NCI-H2196 treated with DMSO at 0.1 percent for 48 hours (cell line): ENCODE results near the gene CXCL16.
"Not testable (repeated sequence)": the region's sequence is repeated elsewhere in the genome, so short reads cannot be mapped to it uniquely, and the experiment has no call there.

Experiments
- DNase-seq: peaks from one replicate; lab custom pipeline; 2025; ENCODE audit not compliant: unreplicated experiment; lab: John Stamatoyannopoulos, UW

The CXCL16 gene

DNA sequence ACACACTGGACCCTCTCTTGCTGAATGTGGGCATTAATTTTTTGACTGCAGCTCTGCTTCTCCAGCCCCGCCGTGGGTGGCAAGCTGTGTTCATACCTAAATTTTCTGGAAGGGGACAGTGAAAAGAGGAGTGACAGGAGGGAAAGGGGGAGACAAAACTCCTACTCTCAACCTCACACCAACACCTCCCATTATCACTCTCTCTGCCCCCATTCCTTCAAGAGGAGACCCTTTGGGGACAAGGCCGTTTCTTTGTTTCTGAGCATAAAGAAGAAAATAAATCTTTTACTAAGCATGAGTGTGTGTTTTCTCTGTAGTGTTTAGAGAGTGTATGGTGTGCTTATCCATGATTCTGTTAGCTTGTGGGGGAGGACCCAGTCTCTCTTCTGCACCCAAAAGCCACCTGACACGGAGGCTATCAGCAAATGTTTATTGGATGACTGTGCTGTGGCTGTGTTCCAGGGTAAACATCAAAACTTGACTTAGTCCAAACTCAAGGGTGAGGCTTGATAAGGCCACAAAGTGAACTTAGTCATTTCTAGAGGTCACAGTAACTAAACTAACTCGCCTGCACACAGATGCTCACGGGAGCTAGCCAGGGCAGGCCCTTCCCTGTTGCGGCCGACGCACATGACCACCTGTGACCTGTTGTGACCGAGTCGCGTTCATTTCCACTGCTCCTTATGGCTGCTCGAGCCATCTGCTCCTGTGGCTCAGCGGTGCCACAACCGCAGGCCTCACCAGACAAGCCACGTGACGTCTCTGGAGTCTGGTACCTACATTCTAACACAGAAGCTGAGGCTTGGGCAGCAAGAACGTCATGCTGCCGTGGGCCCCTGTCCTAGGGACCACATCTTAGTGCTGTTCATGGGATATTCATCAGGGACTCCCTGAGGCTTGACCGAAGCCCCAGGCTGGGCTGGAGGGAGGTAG, 18.3 kb downstream of the CXCL16 start:
- no peak for DNase-seq

- no peak for DNase-seq
These were observed 18.9 kb downstream of the CXCL16 start for GRCh38 chr17:4720787-4721186.

DNA sequence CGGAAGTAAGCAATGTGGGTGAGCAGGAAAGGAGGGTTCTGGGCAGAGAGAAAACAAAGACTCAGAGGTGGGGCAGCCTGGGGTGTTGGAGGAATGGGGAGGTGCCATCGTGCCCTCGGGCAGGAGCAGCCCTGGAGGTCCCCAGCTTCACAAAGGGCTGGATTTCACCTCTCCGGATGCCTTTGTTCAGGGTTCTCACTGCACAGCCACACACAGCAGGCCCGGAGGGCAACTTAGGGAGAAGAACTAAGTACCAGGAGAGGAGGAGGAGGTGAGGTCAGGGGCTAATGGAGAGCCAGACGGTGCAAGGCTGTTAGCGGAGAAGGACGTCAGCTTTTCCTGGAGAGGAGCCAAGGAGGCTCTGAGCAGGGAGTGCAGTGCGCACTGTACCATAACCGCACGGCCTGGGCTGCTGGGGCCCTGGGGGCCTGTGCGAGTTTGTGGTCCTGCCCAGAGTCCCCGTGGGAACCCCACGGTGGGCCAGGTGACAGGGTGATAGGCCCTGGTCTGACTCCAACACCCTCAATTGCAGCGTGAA, 20.0 kb downstream of the CXCL16 start:
- no peak for DNase-seq

DNA sequence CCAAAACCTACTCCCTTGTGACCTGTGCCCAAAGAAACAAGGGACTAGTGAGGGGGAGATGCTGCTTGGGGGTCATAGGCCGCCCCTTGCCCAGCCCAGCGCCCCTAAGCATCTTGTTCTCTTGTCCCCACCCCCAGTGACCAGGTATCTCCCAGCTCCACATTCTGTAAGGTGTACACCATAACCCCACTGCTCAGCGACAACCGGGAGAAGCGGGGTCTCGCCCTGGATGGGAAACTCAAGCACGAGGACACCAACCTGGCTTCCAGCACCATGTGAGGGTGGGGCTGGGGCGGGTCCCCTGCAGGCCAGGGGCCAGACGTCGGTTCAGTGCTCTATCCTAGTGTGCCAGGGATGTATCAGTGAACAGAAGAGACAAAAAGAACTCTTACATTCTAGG, 20.6 kb downstream of the CXCL16 start:
- no peak for DNase-seq

GRCh38 chr17:4718276-4718675, 21.5 kb downstream of the CXCL16 start:
- no peak for DNase-seq

- no peak for DNase-seq
These were observed 21.9 kb downstream of the CXCL16 start for GRCh38 chr17:4717791-4718190.

DNA sequence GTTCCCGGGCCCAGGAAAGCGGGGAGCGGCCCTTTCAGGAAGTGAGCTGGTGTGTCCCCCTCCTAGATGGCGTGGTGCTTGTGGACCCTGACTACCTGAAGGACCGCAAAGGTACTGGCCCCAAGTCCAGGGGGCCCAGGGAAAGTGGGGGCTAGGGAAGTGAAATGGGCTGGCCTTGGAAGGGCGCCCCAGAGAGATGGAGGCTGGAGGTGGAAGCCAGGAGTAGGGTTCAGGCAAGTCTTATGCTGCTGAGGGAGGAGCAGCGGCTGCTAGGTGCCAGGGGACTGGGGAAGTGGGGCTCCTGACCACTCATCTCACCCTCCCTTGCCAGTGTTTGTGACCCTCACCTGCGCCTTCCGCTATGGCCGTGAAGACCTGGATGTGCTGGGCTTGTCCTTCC, 23.6 kb downstream of the CXCL16 start:
- no peak for DNase-seq

DNA sequence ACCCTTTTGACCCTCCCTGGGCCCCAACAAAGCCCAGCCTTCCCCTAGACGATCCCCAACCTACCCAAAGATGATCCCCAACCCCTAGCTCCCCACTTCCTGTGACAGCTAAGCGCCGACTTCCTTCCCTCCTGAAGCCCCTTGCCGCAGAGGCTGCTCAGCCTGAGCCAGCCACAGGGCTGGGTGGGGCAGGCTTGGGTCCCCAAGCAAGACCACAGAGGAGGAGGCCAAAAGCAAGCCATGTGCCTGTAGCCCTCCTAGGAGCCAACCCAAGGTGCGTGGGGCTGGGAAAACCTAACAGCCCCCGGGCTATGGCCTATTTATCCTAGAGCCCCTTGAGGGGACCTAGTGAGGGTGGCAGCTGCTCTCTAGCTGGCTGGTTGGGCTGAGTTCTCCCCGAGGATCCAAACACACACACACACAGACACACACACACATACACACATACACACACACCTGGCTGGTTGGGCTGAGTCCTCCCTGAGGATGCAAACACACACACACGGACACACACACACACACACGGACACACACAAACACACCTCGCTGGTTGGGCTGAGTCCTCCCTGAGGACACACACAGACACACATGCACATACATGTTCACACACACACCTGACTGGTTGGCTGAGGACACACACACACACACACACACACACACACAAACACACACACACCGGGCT, 24.5 kb downstream of the CXCL16 start:
- DNase-seq = no peak

- not testable (repeated sequence) for DNase-seq
These were observed 25.2 kb downstream of the CXCL16 start for GRCh38 chr17:4714340-4715062.

GRCh38 chr17:4712526-4712925, 27.2 kb downstream of the CXCL16 start:
- DNase-seq = no peak

GRCh38 chr17:4711661-4712181, 28.0 kb downstream of the CXCL16 start:
- DNase-seq = no peak

- DNase-seq = no peak
These were observed 28.8 kb downstream of the CXCL16 start for GRCh38 chr17:4710693-4711634.

- peak; percentile 73 for DNase-seq
These were observed 29.7 kb downstream of the CXCL16 start, which contains the start of gene ARRB2 for GRCh38 chr17:4709794-4710692. Gene ARRB2 (plus strand): TSS chr17:4710632. CDS start chr17:4710722, 90 bp downstream.

DNA sequence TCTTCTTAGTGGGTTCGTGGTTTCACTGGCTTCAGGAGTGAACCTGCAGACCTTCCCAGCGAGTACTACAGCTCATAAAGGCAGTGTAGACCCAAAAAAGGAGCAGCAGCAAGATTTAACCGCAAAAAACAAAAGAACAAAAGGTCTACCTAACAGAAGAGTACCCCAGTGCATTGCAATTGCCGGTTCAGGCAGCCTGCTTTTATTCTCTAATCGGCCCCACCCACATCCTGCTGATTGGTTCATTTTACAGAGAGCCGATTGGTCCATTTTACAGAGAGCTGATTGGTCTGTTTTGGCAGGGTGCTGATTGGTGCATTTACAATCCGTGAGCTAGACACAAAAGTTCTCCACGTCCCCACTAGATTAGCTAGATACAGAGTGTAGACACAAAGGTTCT, 31.3 kb downstream of the CXCL16 start:
- no peak for DNase-seq

- DNase-seq = no peak
These were observed 33.6 kb downstream of the CXCL16 start for GRCh38 chr17:4706121-4706520.

DNA sequence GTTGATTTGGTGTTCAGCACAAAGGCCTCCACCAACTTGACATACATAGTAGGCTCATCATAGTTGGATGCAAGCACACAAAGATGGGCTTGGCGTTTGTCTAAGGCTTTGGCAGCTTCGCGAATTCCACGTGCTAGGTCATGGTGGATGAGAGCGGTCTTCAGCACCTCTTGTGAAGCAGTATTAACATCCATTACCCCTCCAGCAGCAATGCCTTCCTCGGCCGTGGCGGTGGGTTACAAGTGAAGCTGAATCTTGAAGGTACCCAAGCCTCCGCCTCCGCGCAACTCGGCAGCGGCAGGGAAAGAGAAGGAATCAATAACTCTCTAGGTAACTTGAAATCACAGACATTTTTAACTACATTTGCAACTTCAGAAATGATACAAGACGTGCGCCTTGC, 34.7 kb downstream of the CXCL16 start:
- no peak for DNase-seq

GRCh38 chr17:4704574-4704907, 35.2 kb downstream of the CXCL16 start:
- DNase-seq = not testable (repeated sequence)

DNA sequence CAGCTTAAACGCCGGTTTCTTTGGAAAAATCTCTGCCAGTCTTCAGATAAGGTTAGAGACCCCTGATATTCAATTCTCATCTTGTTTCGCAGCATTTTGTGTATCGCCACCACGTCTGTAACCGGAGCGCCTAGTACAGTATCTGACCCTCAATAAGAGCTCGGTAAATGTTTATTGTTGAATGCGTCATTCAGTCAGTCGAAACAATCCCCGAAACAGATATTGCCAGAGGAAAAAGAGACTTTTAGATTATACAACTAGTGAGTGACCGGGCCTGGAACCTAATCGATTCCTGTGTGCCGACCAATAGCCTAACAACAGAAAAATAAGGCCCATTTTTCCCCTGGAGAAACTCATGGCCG, 36.4 kb downstream of the CXCL16 start:
- DNase-seq = no peak

DNA sequence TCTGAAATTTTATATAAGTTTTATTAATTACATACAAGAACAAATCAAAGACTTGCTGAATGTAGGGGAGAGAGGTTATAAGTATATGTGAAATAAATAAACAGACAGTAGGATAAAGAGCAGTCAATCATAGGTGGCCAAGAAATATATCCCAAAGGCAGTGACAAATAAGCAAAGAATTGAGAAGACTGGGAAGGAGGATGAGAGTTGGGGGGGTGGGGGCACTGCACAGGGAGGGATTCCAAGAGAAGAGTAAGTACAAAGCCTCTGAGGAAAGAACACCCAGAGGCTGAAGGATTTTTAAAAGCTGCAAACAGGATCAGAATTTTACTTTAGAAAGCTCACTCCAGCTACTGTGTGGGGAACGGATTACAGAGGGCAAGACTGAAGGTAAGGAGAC, 38.6 kb downstream of the CXCL16 start:
- DNase-seq = no peak
